Fibroblast of skin of left quadriceps (primary cell): ENCODE data around the gene CALM3.
"Not testable (repeated sequence)": the region's sequence is repeated elsewhere in the genome, so short reads cannot be mapped to it uniquely, and the experiment has no call there.

Source experiments
- DNase-seq, 2 experiments: peaks; one replicate each; pipeline ENCODE4 v3.0.0-alpha.2; 2013; ENCODE audit warnings: low read depth in 2 of 2

The CALM3 gene

GRCh38 chr19:46601318-46602224, at the start of gene CALM3:
TSS of gene CALM3 (plus strand) at chr19:46601330. CDS start at chr19:46601435, 105 bp downstream.
- no peak for DNase-seq

GRCh38 chr19:46552891-46553290, 48.2 kb upstream of the CALM3 start:
- no peak for DNase-seq

DNA sequence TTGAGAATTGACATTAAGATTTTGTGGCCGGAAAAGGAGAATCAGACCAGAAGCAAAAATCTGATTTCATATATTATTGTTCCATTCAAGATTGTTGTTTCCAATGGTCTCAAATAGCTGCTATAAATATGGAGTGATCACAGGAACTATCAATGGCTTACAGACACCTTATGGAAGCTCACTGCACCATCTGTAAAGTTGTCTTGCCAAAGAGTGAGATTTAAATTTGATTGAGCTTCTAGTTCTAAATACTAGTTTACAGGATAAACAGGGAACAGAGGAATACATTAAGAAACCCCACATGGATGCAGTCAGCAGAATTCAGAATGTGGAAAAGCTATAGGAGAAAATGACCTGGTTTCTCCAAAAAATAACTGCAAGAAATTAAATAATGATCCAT, 47.0 kb upstream of the CALM3 start:
- no peak for DNase-seq

GRCh38 chr19:46555628-46556280, 45.4 kb upstream of the CALM3 start:
- no peak for DNase-seq

DNA sequence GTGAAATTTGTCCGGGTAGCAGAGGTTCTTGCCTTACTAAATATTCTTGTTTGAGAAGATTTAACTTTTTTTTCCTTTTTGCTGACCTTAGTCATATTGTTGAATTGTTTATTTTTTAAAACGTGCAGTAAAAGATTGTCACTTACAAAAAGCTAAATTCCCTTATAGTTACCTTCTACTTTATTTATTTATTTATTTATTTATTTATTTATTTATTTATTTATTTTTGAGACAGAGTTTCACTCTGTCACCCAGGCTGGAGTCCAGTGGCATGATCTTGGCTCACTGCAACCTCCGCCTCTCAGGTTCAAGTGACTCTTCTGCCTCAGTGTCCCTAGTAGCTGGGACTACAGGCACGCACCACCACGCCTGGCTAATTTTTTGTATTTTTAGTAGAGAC, 44.7 kb upstream of the CALM3 start:
- DNase-seq: not testable (repeated sequence)

GRCh38 chr19:46559203-46559602, 41.9 kb upstream of the CALM3 start:
- DNase-seq: no peak

DNA sequence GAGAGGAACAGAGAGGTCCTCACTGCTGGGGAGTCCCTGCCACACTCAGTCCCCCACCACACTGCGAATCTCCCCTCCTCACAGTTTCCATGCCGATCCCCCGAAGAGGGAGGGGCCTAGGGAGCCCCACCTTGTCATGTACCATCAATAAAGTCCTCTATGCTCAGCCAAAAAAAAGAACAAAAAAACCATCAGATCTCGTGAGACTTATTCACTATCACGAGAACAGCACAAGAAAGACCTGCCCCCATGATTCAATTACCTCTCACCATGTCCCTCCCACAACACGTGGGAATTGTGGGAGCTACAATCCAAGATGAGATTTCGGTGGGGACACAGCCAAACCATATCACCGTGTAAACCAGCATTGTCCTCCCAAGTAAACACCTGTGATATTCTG, 41.5 kb upstream of the CALM3 start:
- not testable (repeated sequence) for DNase-seq

- no peak for DNase-seq
These were observed 36.4 kb upstream of the CALM3 start for GRCh38 chr19:46564701-46565100.

DNA sequence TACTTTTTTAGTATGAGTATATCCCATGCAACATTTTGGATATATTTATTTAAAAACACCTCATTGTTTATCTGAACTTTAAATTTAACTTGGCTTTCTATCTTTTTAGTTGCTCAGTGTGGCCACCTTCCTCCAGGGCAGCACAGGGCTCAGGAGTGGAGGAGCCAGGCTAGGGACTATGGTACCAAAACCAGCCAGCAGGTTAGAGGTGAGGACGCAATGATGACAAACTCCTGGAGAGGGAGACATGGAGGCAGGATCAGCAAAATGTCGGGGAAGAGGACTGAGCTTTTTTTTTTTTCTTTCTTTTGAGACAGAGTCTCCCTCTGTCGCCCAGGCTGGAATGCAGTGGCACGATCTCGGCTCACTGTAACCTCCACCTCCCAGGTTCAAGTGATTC, 29.6 kb upstream of the CALM3 start:
- DNase-seq: no peak

DNA sequence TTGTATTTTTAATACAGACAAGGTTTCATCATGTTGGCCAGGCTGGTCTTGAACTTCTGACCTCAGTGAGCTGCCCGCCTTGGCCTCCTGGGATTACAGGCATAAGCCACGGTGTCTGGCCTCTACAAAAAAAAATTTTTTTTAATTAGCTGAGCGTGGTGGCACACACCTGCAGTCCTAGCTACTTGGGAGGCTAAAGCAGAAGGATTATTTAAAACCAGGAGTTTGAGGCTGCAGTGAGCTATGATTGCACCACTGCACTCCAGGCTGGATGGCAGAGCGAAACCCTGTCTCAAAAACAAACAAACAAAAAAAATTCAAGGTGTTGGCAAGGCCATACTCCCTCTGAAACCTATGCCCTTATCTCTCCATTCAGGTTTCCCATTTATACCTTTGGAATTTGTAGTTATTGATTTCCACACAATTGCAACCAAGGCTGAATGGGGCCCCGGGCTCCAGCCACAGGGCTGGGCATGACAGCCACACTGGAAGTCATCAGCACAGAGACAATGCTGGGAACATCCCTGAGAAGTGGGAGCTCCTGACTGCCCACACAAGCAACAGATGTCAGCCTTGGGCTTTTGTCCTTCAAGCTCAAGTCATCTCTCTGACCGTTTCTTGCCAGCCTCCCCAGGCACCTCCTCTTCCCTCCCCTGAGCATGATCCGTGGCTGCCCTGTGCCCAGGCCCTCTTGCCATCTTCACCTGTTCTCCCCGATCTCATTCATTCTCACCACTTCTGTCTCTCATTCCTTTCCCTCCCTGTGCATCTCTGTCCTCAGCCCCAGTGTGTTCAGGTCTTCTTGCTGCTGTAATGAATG, 27.2 kb upstream of the CALM3 start:
- no peak for DNase-seq

GRCh38 chr19:46574533-46574932, 26.6 kb upstream of the CALM3 start:
- DNase-seq: no peak

GRCh38 chr19:46578450-46578849, 22.7 kb upstream of the CALM3 start:
- DNase-seq: no peak

- no peak for DNase-seq
These were observed 21.7 kb upstream of the CALM3 start for GRCh38 chr19:46579361-46579879.

GRCh38 chr19:46580247-46580646, 20.9 kb upstream of the CALM3 start:
- DNase-seq: no peak

DNA sequence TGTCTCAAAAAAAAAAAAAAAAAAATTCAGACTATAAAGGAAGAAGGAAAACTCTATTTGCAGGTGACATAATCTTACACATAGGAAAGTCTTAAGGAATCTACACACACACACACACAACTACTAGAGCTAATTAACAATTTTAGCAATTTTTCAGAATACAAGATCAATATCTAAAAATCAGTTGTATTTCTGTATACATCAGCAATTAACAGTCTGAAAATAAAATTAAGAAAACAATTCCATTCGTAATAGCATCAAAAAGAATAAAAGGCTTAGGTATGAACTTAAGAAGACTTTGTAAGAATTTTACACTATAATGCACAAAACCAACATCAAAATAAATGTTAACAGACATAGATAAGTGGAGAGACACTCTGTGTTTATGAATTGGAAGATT, 15.6 kb upstream of the CALM3 start:
- no peak for DNase-seq

DNA sequence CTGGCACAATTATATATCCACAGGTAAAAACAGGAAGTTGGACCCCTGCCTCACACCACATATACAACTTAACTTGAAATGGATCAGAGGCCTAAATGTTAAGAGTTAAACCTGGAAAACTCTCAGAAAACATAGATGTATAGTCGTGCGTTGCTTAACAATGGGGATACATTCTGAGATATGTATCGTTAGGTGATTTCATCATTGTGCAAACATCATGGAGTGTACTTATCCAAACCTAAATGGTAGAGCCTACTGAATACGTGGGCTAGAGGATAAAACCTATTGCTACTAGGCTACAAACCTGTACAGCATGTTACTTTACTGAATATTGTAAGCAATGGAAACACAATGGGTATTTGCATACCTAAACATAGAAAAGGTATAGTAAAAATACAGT, 14.8 kb upstream of the CALM3 start:
- DNase-seq: no peak

GRCh38 chr19:46587861-46588260, 13.3 kb upstream of the CALM3 start:
- DNase-seq: no peak

DNA sequence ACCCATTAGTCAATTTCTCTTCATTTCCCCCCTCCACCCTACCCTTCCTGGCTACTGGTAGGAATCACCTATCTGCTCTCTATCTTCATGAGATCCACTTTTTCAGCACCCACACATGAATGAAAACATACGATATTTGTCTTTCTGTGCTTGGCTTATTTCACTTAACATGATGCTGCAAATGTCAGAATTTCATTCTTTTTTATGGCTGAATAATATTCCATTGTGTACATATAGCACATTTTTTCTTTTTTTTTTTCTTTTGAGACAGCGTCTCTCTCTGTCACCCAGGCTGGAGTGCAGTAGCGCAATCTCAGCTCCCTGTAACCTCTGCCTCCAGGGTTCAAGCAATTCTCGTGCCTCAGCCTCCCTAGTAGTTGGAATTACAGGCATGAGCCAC, 9.9 kb upstream of the CALM3 start:
- no peak for DNase-seq

DNA sequence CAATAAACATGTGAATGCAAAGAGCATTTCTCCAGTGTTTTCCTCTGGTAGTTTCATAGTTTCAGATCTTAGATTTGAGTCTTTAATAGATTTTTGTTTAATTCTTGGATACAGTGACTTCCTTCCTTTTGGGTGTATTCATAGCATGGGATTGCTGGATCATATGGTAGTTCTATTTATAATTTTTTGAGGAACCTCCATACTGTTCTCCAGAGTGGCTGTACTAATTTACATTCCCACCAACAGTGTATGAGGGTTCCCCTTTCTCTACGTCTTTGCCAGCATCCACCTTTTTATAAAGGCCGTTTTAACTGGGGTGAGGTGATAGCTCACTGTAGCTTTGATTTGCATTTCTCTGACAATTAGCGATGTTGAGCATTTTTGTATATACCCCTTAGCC, 9.3 kb upstream of the CALM3 start:
- no peak for DNase-seq

DNA sequence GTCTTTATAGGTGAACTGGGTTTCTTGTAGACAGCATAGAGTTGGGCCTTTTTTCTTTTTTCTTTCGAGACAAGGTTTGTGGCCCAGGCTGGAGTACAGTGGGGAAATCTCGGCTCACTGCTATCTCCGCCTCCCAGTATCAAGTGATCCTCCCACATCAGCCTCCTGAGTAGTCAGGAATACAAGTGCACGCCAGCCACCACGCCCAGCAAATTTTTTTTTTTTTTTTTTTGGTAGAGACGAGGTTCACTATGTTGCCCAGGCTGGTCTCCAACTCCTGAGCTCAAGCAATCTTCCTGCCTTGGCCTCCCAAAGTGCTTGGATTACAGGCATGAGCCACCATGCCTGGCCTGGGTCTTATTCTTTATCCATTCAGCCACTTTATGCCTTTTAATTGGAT, 5.1 kb upstream of the CALM3 start:
- DNase-seq: no peak

DNA sequence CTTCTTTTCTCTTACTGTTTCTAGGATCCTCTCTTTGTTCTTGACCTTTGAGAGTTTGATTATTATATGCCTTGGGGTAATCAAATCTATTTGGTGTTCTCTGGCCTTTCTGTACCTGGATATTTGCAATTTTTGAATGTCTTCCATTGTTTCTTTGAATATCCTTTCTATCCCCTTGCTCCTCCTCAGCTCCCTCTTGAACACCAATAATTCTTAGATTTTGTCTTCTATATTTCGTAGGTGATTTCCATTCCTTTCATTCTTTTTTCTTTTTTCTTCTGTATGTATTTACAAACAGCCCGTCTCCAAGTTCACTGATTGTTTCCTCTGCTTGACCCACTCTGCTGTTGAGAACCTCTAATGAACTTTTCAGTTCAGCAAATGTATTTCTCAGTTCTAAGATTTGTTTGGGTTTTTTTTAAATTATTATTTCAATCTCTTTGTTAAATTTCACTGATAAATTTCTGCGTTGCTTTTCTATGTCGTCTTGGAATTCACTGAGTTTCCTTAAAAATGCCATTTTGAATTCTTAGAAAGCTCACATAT, 2.7 kb upstream of the CALM3 start:
- DNase-seq: no peak
